Mesendoderm (in vitro differentiated cells): ENCODE data around the gene ZBTB24.
"Not testable (repeated sequence)": the region's sequence is repeated elsewhere in the genome, so short reads cannot be mapped to it uniquely, and the experiment has no call there.

Experiments
- DNase-seq: peaks from one replicate; pipeline ENCODE4 v3.0.0; 2013
- H2AK5ac ChIP-seq: 2 replicates; pipeline ENCODE4 v1.6.1; 2013; ENCODE audit warnings: low read length, inconsistent platforms
- H2BK120ac ChIP-seq: 2 replicates; pipeline ENCODE4 v1.6.1; 2013; ENCODE audit warnings: low read depth, mild to moderate bottlenecking, low read length, moderate library complexity, mixed read lengths
- H2BK15ac ChIP-seq: replicated peaks from 2 replicates; pipeline ENCODE4 v1.6.1; 2013; ENCODE audit warnings: low read depth, mild to moderate bottlenecking, moderate library complexity
- H2BK5ac ChIP-seq: 2 replicates; pipeline ENCODE4 v1.6.1; 2013; ENCODE audit warnings: low read length, inconsistent platforms
- H3K18ac ChIP-seq: 2 replicates; pipeline ENCODE4 v1.6.1; 2013; ENCODE audit warnings: mild to moderate bottlenecking, low read length, mixed read lengths
- H3K23ac ChIP-seq: one replicate; pipeline ENCODE4 v1.6.1; 2013; ENCODE audit warnings: low read length
- H3K27ac ChIP-seq: 2 replicates; pipeline ENCODE4 v1.5.1; 2013; ENCODE audit warnings: low read depth, mild to moderate bottlenecking, inconsistent platforms, low read length, moderate library complexity
- H3K27me3 ChIP-seq: 2 replicates; pipeline ENCODE4 v1.6.1; 2013; ENCODE audit warnings: low read length, control low read depth, mild to moderate bottlenecking, inconsistent platforms; ENCODE audit not compliant: insufficient read depth, poor library complexity
- H3K36me3 ChIP-seq: 2 replicates; pipeline ENCODE4 v1.6.1; 2013; ENCODE audit warnings: low read length, inconsistent platforms; ENCODE audit not compliant: control insufficient read depth, insufficient read depth
- H3K4ac ChIP-seq: one replicate; pipeline ENCODE4 v1.6.1; 2013; ENCODE audit warnings: low read depth, mild to moderate bottlenecking, low read length, moderate library complexity
- H3K4me1 ChIP-seq: 2 replicates; pipeline ENCODE4 v1.6.1; 2013; ENCODE audit warnings: low read depth, low read length, inconsistent platforms; ENCODE audit not compliant: control insufficient read depth
- H3K4me2 ChIP-seq: 2 replicates; pipeline ENCODE4 v1.6.1; 2013; ENCODE audit warnings: low read length
- H3K4me3 ChIP-seq: 2 replicates; pipeline ENCODE4 v1.5.1; 2013; ENCODE audit warnings: mild to moderate bottlenecking, low read length
- H3K56ac ChIP-seq: one replicate; pipeline ENCODE4 v1.6.1; 2013; ENCODE audit warnings: low read length
- H3K79me1 ChIP-seq: 2 replicates; pipeline ENCODE4 v1.6.1; 2013; ENCODE audit warnings: low read length, inconsistent platforms
- H3K79me2 ChIP-seq: 2 replicates; pipeline ENCODE4 v1.6.1; 2013; ENCODE audit warnings: mild to moderate bottlenecking, low read length; ENCODE audit not compliant: control insufficient read depth, insufficient read depth
- H3K9ac ChIP-seq: 2 replicates; pipeline ENCODE4 v1.6.1; 2013; ENCODE audit warnings: low read length, inconsistent platforms
- H4K5ac ChIP-seq: one replicate; pipeline ENCODE4 v1.6.1; 2013; ENCODE audit warnings: low read length
- H4K8ac ChIP-seq: one replicate; pipeline ENCODE4 v1.6.1; 2013; ENCODE audit warnings: low read depth, mild to moderate bottlenecking, control low read depth, low read length, moderate library complexity
- WGBS: extraction: QIAGEN DNeasy Blood & Tissue Kit; methylation state at CpG from one replicate; pipeline ENCODE4 v1.1.7; 2013; ENCODE audit warnings: low lambda C conversion rate, missing lambda C conversion rate; ENCODE audit not compliant: insufficient coverage; ENCODE audit errors: extremely low coverage; 5-methylcytosine and 5-hydroxymethylcytosine counted together

Gene ZBTB24

DNA sequence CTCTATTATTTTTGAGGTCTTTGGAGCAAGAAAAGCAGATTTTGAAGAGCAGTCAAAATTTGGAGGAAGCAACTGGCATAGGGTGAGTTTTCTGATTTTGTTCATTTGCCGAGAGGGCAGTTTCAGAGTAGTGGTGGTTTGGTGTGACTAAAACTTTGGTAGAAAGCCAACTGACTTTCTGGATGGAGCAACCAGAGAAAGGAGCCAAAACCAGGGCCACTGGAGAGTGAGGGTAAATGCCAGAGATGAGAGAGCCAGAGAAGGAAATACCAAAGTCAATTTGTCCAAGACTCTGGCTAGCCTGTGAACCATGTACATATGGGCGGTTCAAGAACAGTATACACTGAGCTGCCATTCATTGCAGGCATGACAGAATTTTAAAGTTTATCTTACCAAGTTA is 40.5 kb upstream of the ZBTB24 start:
- H4K5ac ChIP-seq, result no peak overlapping the region
- no peak overlapping the region for H3K27ac ChIP-seq
- no peaks in the 10 kb centered on the region for H3K4me1 ChIP-seq
- no peak overlapping the region for H2BK120ac ChIP-seq
- H3K79me2 ChIP-seq, result no peaks in the 10 kb centered on the region
- no peak overlapping the region for H3K23ac ChIP-seq
- H3K56ac ChIP-seq, result no peak overlapping the region
- H3K4me2 ChIP-seq, result no peak overlapping the region
- H3K36me3 ChIP-seq, result no peaks in the 10 kb centered on the region
- no peak overlapping the region for H2AK5ac ChIP-seq
- no peak overlapping the region for H3K18ac ChIP-seq
- WGBS, result no CpG with 5 or more reads among the region's 2 CpGs
- no peak overlapping the region for H3K4ac ChIP-seq
- no peak overlapping the region for H3K4me3 ChIP-seq
- DNase-seq, result no peak
- no peak overlapping the region for H2BK5ac ChIP-seq
- no peak overlapping the region for H4K8ac ChIP-seq
- H2BK15ac ChIP-seq, result no peak overlapping the region
- H3K27me3 ChIP-seq, result no peaks in the 10 kb centered on the region
- no peak overlapping the region for H3K9ac ChIP-seq
- no peaks in the 10 kb centered on the region for H3K79me1 ChIP-seq

- Histone ChIP-seq H3K18ac (no peak overlapping the region), H3K36me3 (no peaks in the 10 kb centered on the region), H3K4ac (no peak overlapping the region), H3K27me3 (no peaks in the 10 kb centered on the region), H3K27ac (no peak overlapping the region), H4K8ac (no peak overlapping the region), H2BK5ac (no peak overlapping the region), H3K4me3 (no peak overlapping the region), H3K9ac (no peak overlapping the region), H2BK15ac (no peak overlapping the region), H3K4me1 (no peaks in the 10 kb centered on the region), H2AK5ac (no peak overlapping the region), H3K23ac (no peak overlapping the region), H3K79me1 (no peaks in the 10 kb centered on the region), H2BK120ac (no peak overlapping the region), H3K56ac (no peak overlapping the region), H3K79me2 (no peaks in the 10 kb centered on the region), H4K5ac (no peak overlapping the region), H3K4me2 (no peak overlapping the region)
- DNase-seq, result no peak
- WGBS, result no CpG with 5 or more reads among the region's 3 CpGs
These were observed 38.1 kb upstream of the ZBTB24 start for GRCh38 chr6:109521080-109521479.

DNA sequence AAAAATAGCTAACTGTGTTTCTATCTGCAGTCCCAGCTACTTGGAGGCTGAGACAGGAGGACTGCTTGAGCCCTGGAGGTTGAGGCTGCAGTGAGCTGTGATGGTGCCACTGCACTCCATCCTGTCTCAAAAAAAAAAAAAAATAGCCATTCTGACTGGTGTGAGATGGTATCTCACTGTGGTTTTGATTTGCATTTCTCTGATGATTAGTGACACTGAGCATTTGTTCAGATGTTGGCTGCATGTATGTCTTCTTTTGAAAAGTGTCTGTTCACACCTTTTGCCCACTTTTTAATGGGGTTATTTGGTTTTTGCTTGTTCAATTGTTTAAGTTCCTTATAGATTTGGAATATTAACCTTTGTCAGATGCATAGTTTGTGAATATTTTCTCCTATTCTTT is 36.6 kb upstream of the ZBTB24 start:
- not testable (repeated sequence) for H3K4me1 ChIP-seq, H3K4me3 ChIP-seq, H4K5ac ChIP-seq, H2AK5ac ChIP-seq, H2BK5ac ChIP-seq, H3K18ac ChIP-seq, H2BK120ac ChIP-seq, H3K56ac ChIP-seq, H3K79me2 ChIP-seq, H4K8ac ChIP-seq, H2BK15ac ChIP-seq, H3K27ac ChIP-seq, H3K9ac ChIP-seq, H3K36me3 ChIP-seq, DNase-seq, H3K4me2 ChIP-seq, H3K4ac ChIP-seq, H3K27me3 ChIP-seq, H3K23ac ChIP-seq, H3K79me1 ChIP-seq

DNA sequence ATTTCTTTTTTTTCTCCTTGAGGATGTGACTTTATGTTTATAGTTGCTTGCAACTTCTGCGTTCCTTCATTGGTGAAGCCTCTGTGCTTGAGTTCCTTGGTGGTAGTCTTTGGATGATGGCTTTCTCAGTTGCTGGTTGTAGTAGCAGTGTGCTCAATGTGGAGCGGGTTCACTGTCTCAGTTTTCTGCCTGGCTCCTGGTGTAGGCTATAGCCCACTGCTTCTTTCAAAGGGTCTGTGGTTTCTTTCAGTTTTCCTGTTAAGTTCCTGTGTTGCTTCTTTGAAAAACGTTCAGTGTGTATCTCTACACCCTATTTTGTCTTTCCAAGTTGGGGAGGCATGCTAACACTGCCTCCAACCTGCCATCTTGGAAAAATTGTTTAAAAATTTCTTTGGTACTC is 33.9 kb upstream of the ZBTB24 start:
- WGBS, result no CpG with 5 or more reads among the region's 3 CpGs
- no peak overlapping the region for H4K5ac ChIP-seq
- H3K23ac ChIP-seq, result no peak overlapping the region
- no peak overlapping the region for H3K4me2 ChIP-seq
- no peak for DNase-seq
- no peak overlapping the region for H3K4ac ChIP-seq
- no peak overlapping the region for H3K27ac ChIP-seq
- no peak overlapping the region for H2BK15ac ChIP-seq
- H3K36me3 ChIP-seq, result no peaks in the 10 kb centered on the region
- no peak overlapping the region for H3K9ac ChIP-seq
- H2AK5ac ChIP-seq, result no peak overlapping the region
- no peak overlapping the region for H3K18ac ChIP-seq
- no peaks in the 10 kb centered on the region for H3K27me3 ChIP-seq
- H3K4me3 ChIP-seq, result no peak overlapping the region
- no peaks in the 10 kb centered on the region for H3K79me1 ChIP-seq
- no peaks in the 10 kb centered on the region for H3K4me1 ChIP-seq
- H3K56ac ChIP-seq, result no peak overlapping the region
- no peak overlapping the region for H2BK120ac ChIP-seq
- H3K79me2 ChIP-seq, result no peaks in the 10 kb centered on the region
- no peak overlapping the region for H2BK5ac ChIP-seq
- H4K8ac ChIP-seq, result no peak overlapping the region

DNA sequence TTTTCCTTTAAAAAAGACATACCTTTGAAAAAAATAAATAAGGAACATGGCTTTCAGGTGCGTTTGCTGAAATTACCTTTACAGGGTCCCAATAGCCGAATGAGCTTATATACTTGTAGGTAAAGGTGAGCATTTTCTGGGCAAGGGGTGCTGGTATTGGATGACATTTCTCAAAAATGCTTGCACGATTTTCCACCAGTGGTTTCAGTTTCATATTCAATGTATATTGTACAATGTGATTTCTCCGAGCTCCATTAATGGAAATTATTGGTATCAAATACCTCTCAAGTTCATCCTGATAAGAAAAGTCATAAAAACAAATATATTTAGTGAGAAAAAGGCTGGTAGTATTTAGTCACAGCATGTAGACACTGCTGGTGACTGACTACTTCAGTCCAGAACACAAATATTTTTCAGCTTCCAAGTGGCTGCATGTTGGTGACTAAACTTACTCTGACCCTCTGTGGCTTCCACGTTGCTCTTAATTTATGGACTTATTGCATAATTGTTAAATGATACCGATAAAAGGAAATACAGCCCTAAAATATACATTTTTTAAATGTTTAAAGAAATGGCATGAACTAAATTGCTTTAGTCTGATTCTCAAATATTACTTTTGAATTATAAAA is 32.9 kb upstream of the ZBTB24 start:
- no peak for DNase-seq
- no peaks in the 10 kb centered on the region for H3K27me3 ChIP-seq
- no peak overlapping the region for H2AK5ac ChIP-seq

GRCh38 chr6:109514946-109515345 is 31.9 kb upstream of the ZBTB24 start:
- Histone ChIP-seq H3K9ac (no peak overlapping the region), H2BK120ac (no peak overlapping the region), H3K56ac (no peak overlapping the region), H2BK15ac (no peak overlapping the region), H4K8ac (no peak overlapping the region), H3K4ac (peak overlapping the region; percentile 25), H3K27ac (no peak overlapping the region), H2AK5ac (no peak overlapping the region), H3K79me1 (no peaks in the 10 kb centered on the region), H3K18ac (no peak overlapping the region), H3K79me2 (no peaks in the 10 kb centered on the region), H3K4me3 (no peak overlapping the region), H3K4me2 (no peak overlapping the region), H3K27me3 (no peaks in the 10 kb centered on the region), H2BK5ac (no peak overlapping the region), H3K36me3 (no peaks in the 10 kb centered on the region), H3K4me1 (no peaks in the 10 kb centered on the region), H4K5ac (no peak overlapping the region), H3K23ac (no peak overlapping the region)
- DNase-seq, result no peak
- no CpG with 5 or more reads among the region's 3 CpGs for WGBS

More for the DNA sequence above, 32.9 kb upstream of the ZBTB24 start:
- no CpG with 5 or more reads among the region's 6 CpGs for WGBS
- Histone ChIP-seq H3K79me1 (no peaks in the 10 kb centered on the region), H3K23ac (no peak overlapping the region), H3K4me1 (no peaks in the 10 kb centered on the region), H3K4ac (no peak overlapping the region), H3K36me3 (no peaks in the 10 kb centered on the region), H3K56ac (no peak overlapping the region), H2BK5ac (no peak overlapping the region), H4K8ac (no peak overlapping the region), H3K4me3 (no peak overlapping the region), H3K4me2 (no peak overlapping the region), H4K5ac (no peak overlapping the region), H3K79me2 (no peaks in the 10 kb centered on the region), H2BK120ac (no peak overlapping the region), H2BK15ac (no peak overlapping the region), H3K9ac (no peak overlapping the region), H3K18ac (no peak overlapping the region), H3K27ac (no peak overlapping the region)
